ENCODE results near the gene GLS2.

- TF ChIP-seq RARB (CRISPR knock-in tag; IDR thresholded peaks at IDR 0.05) (no peak), ZC3H10 (CRISPR knock-in tag; IDR thresholded peaks at IDR 0.05) (no peak), CREB5 (CRISPR knock-in tag; IDR thresholded peaks at IDR 0.05; ENCODE audit: low read depth) (no peak), ZNF8 (CRISPR knock-in tag; IDR thresholded peaks at IDR 0.05) (no peak), PATZ1 (CRISPR knock-in tag; IDR thresholded peaks at IDR 0.05; ENCODE audit: borderline replicate concordance) (no peak), PPARA (CRISPR knock-in tag; IDR thresholded peaks at IDR 0.05; ENCODE audit: borderline replicate concordance) (no peak), POU6F1 (CRISPR knock-in tag; IDR thresholded peaks at IDR 0.05; ENCODE audit: borderline replicate concordance, low read depth) (no peak), ARNTL (CRISPR knock-in tag; IDR thresholded peaks at IDR 0.05; ENCODE audit: borderline replicate concordance, low read depth) (no peak), ISL1 (CRISPR knock-in tag; IDR thresholded peaks at IDR 0.05) (no peak), GLIS3 (CRISPR knock-in tag; IDR thresholded peaks at IDR 0.05) (no peak), OSR1 (CRISPR knock-in tag; IDR thresholded peaks at IDR 0.05) (no peak), ZFP3 (CRISPR knock-in tag; IDR thresholded peaks at IDR 0.05) (no peak), CSDC2 (CRISPR knock-in tag; IDR thresholded peaks at IDR 0.05) (no peak)
These were observed 62.0 kb downstream of the GLS2 start for GRCh38 chr12:56425940-56426438.
